Inferior parietal cortex (tissue), 1 donor: Measurements from ENCODE around the gene ACER1.
"Not testable (repeated sequence)": the region's sequence is repeated elsewhere in the genome, so short reads cannot be mapped to it uniquely, and the experiment has no call there.

Experiments used
- DNase-seq: peaks from one replicate; pipeline ENCODE4 v3.0.0-alpha.2; 2016; ENCODE audit errors: extremely low spot score

Gene ACER1

DNA sequence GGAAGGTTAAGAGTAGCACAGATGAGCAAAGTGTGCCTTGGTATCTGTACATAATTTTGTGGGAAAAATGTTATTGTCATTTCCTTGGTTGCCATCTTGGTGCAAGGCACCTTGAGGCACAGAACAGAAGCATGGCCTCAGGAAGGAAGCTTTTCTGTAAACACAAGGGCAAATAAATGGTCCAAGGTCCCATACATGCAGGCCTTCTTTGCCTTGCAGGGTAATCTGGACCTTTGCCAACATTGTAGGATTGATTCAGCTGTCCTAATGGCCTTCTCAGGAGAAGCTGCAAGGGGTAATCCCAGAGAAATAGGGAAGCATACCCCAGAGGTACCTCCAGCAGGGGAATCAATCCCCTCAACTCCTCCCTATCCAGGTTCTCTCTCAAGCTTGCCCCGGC lies 44.7 kb downstream of the ACER1 start:
- DNase-seq, result no peak

DNA sequence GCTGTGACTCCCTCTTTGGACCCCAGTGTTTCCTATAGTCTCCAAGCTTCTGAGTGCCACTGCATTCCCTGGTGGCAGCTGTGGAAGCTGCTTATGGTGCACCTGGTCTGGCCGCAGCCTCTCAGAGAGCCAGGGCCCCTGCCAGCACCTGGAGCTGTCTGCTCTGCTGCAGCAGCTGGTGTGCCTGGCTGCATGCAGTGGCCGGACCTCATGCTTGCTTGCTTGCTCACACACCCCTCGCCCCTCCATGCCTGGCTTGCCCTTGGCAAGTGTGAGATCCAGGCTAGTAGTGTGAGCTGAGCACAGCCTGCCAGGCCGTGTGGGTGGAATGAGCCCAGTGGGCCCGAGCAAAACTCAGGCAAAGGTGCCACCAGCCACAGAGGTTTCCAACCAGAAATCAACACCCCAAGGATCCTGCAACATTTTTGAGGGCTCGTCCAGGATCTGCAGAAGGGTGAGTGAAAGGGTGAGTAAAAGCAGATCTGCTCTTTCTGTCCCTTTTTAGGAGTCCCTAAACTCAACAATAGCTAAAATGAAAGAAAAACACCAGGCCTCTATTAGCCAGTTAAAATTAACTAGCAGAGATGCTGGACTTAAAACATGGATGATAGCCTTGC lies 46.0 kb downstream of the ACER1 start:
- DNase-seq, result no peak

DNA sequence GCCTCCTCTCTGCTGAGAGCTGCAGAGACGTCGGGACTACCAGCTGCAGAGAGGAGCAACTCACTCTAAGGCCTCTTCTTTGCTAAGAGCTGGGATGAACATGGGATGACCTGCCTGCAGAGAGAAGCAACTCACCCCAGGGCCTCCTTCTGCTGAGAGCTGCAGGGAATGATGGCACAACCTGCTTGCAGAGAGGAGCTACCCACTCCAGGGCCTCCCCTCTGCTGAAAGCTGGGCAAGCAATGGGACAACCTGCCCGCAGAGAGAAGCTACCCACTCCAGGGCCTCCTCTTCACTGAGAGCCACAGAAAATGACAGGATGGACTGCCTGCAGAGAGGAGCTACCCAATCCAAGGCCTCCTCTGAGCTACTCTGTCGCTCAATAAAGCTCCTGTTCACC lies 46.7 kb downstream of the ACER1 start:
- no peak for DNase-seq

- DNase-seq, result not testable (repeated sequence)
Observed at GRCh38 chr19:6282393-6282792, 51.0 kb downstream of the ACER1 start.

DNA sequence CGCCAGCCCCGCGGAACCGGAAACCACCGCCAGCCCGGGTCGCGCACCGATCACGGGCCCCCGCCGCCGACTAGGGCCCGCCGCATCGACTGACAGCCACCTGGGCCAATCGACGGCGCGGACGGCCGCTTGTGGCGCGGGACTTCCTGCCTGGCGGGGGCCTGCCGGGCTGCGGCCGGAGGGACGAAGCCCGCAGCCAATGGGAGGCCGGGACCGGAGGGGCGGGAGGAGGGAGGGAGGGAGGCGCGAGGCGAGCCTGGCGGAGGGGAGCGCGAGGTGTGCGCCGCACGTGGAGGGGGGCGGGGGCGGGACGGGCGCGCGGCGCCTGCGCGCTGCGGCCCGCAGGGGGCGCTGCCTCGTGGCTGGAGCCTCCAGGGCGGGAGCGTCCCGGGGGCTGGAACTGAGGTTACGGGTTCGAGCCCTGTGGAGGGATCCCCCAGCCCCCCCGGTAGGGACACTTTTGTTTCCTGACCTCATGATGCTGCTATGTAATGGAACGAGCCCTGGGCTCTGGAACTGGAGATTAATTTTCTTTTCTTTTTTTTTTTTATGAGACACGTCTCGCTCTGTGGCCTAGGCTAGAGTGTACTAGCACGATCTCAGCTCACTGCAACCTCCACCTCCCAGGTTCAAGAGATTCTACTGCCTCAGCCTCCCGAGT lies 53.4 kb downstream of the ACER1 start, which contains the start of gene MLLT1:
Gene MLLT1, minus strand, starts transcription at position 45 of the 661 bp plus-strand sequence. CDS start 191 bp downstream, outside the sequence.
- DNase-seq, result peak; percentile 94

DNA sequence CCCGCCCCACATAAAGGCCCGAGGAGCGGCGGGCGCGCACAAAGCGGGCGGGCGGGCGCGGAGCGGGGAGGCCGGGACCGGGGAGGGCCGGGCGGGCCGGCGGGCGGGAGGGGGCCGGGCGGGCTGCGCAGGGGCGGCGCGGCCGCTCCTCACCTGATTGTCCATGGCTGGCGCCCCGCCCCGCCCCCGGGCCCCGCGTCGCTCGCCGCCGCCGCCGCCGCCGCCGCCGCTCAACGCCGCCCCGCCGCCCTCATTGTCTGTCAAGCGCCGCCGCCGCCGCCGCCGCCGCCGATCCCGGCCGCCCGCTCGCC lies 53.8 kb downstream of the ACER1 start:
- no peak for DNase-seq

GRCh38 chr19:6278740-6279619 lies 54.4 kb downstream of the ACER1 start:
- DNase-seq, result no peak

GRCh38 chr19:6278051-6278450 lies 55.4 kb downstream of the ACER1 start:
- DNase-seq, result no peak

GRCh38 chr19:6276447-6276846 lies 57.0 kb downstream of the ACER1 start:
- no peak for DNase-seq

DNA sequence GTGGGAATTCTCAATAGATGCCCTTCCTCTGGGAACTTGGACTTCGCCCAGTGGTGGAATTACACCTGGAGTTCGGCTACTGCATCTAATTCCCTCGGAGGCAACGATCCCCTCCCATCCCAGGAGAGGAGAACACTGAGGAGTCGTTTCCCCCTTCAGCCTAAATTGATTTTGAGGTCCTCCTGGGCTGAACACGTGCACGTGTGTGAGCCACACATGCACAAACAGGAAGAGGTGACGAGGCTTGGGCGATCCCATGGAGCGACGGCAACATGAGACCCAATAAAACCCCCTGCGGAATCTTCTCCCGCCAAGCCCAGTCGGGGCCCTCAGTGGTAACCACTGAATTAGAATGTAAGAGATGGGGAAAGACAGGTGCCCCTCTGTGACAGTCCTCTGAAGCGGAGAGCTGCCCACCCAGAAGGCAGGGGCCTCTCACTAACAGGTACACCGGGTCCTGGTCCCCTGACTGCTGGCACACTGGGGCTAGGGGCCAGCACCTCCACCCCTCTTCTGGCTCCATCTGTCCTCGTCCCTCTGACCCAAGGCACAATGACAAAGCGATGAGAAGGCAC lies 58.2 kb downstream of the ACER1 start:
- no peak for DNase-seq

GRCh38 chr19:6274756-6275155 lies 58.7 kb downstream of the ACER1 start:
- DNase-seq, result no peak

DNA sequence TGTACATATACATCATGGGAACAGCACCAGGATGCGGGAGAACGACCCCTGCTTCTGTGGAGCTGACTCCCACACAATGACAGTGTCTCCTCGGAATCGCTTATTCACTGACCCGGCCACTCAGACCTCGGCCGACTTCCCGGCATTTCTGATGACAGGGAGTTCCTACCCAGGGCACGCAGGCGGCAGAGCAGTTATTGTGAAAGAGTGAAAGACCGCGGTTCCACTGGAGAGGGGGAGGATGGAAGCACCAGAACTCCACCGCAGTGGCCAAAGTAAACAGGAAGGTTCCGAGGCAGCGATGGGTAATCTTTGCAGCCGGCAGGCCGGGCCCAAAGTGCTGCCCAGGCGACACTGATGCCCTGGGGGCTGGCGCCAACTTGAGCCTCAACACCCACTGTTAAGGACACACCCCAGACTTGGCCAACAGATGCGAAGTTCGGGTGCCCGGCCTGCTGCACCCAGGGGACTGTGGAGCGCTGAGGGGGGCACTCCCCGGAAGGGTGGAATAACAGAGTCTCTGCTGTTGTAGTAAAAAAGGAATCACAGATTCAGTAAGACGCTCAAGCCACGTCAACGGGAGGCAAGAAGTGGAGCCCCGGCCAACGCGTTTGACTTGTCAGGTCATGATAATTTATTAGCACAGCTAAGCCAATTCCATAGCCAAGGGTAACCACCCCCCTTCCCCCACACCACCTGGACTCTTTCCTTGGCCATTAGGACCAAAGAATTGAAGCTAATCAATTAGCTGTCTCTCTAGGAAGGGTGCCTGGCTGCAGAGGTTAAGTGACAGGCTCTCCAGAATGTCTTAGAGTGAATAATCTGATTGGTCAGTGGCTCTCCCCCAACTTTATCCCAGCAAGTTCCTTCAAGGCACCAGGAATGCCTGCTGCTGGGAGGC lies 59.5 kb downstream of the ACER1 start:
- no peak for DNase-seq

GRCh38 chr19:6272913-6273600 lies 60.4 kb downstream of the ACER1 start:
- DNase-seq, result no peak

GRCh38 chr19:6272411-6272791 lies 61.0 kb downstream of the ACER1 start:
- no peak for DNase-seq

GRCh38 chr19:6271721-6272410 lies 61.5 kb downstream of the ACER1 start:
- DNase-seq, result peak; percentile 48

- no peak for DNase-seq
Observed at GRCh38 chr19:6271251-6271650, 62.2 kb downstream of the ACER1 start.

DNA sequence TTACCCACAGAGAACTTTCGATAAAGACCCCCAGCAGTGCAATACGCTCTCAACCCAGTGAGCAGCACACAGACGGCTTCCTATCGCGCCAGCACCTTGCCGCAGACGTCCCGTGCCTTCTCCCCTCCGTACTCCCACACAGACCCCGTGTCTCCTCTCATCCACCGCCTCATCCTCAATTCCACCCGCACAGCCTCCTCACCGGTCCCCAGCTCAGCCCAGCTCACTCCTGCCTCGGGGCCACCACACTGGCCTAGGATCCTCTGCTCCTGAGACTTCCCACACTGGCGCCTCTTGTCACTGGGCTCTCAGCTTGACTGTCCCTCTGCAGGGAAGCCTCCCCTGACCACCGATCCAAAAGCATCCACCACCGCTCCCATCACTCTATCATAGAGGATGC lies 62.6 kb downstream of the ACER1 start:
- no peak for DNase-seq

GRCh38 chr19:6270076-6270745 lies 63.2 kb downstream of the ACER1 start:
- no peak for DNase-seq

- DNase-seq, result no peak
Observed at GRCh38 chr19:6269101-6269886, 64.1 kb downstream of the ACER1 start.
